CD14-positive monocyte (primary cell): Measurements from ENCODE around the gene TMOD1. TPM values are rescaled to one million over a fixed set of nuclear protein-coding genes. Genes with fewer than 3 reads are reported as not detected.

Experiments
- DNase-seq, 3 donors: peaks; one replicate each; pipeline ENCODE4 v3.0.0-alpha.2; 2011 to 2022
- H2AFZ ChIP-seq: 2 replicates; pipeline ENCODE4 v1.6.0; 2012; ENCODE audit warnings: mild to moderate bottlenecking, low read depth, low read length, inconsistent platforms; ENCODE audit not compliant: insufficient read depth, poor library complexity, severe bottlenecking
- H3K27ac ChIP-seq, 2 donors: 1 replicate in 1 of 2; 2 replicates in 1 of 2; pipeline ENCODE4 v1.5.1; 2012 to 2013; ENCODE audit warnings: low read length in 2 of 2, control low read depth in 1 of 2, inconsistent platforms in 1 of 2, low read depth in 1 of 2, mild to moderate bottlenecking in 1 of 2
- H3K27me3 ChIP-seq, 2 donors: one replicate each; pipeline versions ENCODE4 v1.6.0 to v1.6.1; 2011 to 2013; ENCODE audit warnings: low read length in 2 of 2; ENCODE audit not compliant: control insufficient read depth in 2 of 2, insufficient read depth in 2 of 2
- H3K36me3 ChIP-seq, 2 donors: replicated peaks in 1 of 2; 1 replicate in 1 of 2; 2 replicates in 1 of 2; pipeline versions ENCODE4 v1.5.1 to v1.6.1; 2012 to 2013; ENCODE audit warnings: low read length in 2 of 2, control low read depth in 1 of 2, inconsistent platforms in 1 of 2, mild to moderate bottlenecking in 1 of 2; ENCODE audit not compliant: insufficient read depth in 2 of 2, control insufficient read depth in 1 of 2
- H3K4me1 ChIP-seq, 2 donors: 1 replicate in 1 of 2; 2 replicates in 1 of 2; pipeline versions ENCODE4 v1.5.1 to v1.6.1; 2012 to 2013; ENCODE audit warnings: low read length in 2 of 2, control low read depth in 1 of 2, inconsistent platforms in 1 of 2, mild to moderate bottlenecking in 1 of 2, moderate library complexity in 1 of 2; ENCODE audit not compliant: insufficient read depth in 2 of 2, control insufficient read depth in 1 of 2
- H3K4me2 ChIP-seq: replicated peaks from 2 replicates; pipeline ENCODE3; 2012; ENCODE audit warnings: low read length, moderate library complexity, mild to moderate bottlenecking; ENCODE audit not compliant: poor library complexity, severe bottlenecking; ENCODE audit errors: extremely low read depth
- H3K4me3 ChIP-seq, 3 experiments: fragments of 200-600 bp in 1 of 3; sonication (generic) in 1 of 3; replicated peaks in 1 of 3; 1 replicate in 2 of 3; 2 replicates in 1 of 3; pipeline ENCODE4 v1.5.1; 2011 to 2013; ENCODE audit warnings: low read length in 3 of 3, mild to moderate bottlenecking in 3 of 3, control low read depth in 2 of 3, low read depth in 2 of 3, inconsistent platforms in 1 of 3, moderate library complexity in 1 of 3
- H3K79me2 ChIP-seq: 2 replicates; pipeline ENCODE4 v1.6.0; 2012; ENCODE audit warnings: mild to moderate bottlenecking, control low read depth, inconsistent platforms, low read length, moderate library complexity; ENCODE audit not compliant: insufficient read depth
- H3K9ac ChIP-seq: 2 replicates; pipeline ENCODE4 v1.6.0; 2017; ENCODE audit warnings: low read length, mild to moderate bottlenecking; ENCODE audit not compliant: insufficient read depth, poor library complexity, severe bottlenecking
- H3K9me3 ChIP-seq, 2 donors: replicated peaks in 1 of 2; 1 replicate in 1 of 2; 2 replicates in 1 of 2; pipeline versions ENCODE4 v1.5.1 to v1.6.1; 2012 to 2013; ENCODE audit warnings: low read length in 2 of 2, control low read depth in 1 of 2; ENCODE audit not compliant: control insufficient read depth in 1 of 2, insufficient read depth in 1 of 2
- H4K20me1 ChIP-seq: 2 replicates; pipeline ENCODE4 v1.6.0; 2012; ENCODE audit warnings: mild to moderate bottlenecking, low read length, control low read depth, moderate library complexity; ENCODE audit not compliant: insufficient read depth
- H3K27ac Mint-ChIP-seq, 7 donors: one replicate each; pipeline ENCODE4 v1.8.0; 2020; ENCODE audit warnings: mild to moderate bottlenecking in 7 of 7, mixed read lengths in 7 of 7, moderate library complexity in 6 of 7, inconsistent platforms in 2 of 7
- H3K27me3 Mint-ChIP-seq, 3 donors: one replicate each; pipeline ENCODE4 v1.8.0; 2021 to 2022; ENCODE audit warnings: low read depth in 3 of 3, mild to moderate bottlenecking in 3 of 3, mixed read lengths in 3 of 3, moderate library complexity in 3 of 3, inconsistent platforms in 1 of 3
- H3K36me3 Mint-ChIP-seq, 2 donors: one replicate each; pipeline ENCODE4 v1.8.0; 2020; ENCODE audit warnings: mixed read lengths in 2 of 2, inconsistent platforms in 1 of 2, mild to moderate bottlenecking in 1 of 2
- H3K4me1 Mint-ChIP-seq: one replicate; pipeline ENCODE4 v1.8.0; 2020; ENCODE audit warnings: mild to moderate bottlenecking, mixed read lengths
- H3K4me3 Mint-ChIP-seq, 2 donors: one replicate each; pipeline ENCODE4 v1.8.0; 2020; ENCODE audit warnings: mild to moderate bottlenecking in 2 of 2, mixed read lengths in 2 of 2, moderate library complexity in 1 of 2
- H3K9me3 Mint-ChIP-seq, 7 donors: one replicate each; pipeline ENCODE4 v1.8.0; 2020 to 2022; ENCODE audit warnings: mixed read lengths in 7 of 7, mild to moderate bottlenecking in 6 of 7, moderate library complexity in 6 of 7, inconsistent platforms in 2 of 7
- WGBS: methylation state at CpG from one replicate; pipeline ENCODE4 v1.1.5; 2013; ENCODE audit warnings: missing lambda C conversion rate; ENCODE audit not compliant: insufficient coverage; 5-methylcytosine and 5-hydroxymethylcytosine counted together
- intact Hi-C, 2 donors: fragments of 100-400 bp; cut with micrococcal nuclease; formaldehyde crosslinking; loops; one replicate each; pipeline versions ENCODE4 v1.15.0 to v1.15.1; 2023
- polyA plus RNA-seq, 3 donors: library from polyadenylated mRNA; depleted of rRNA in 1 of 3; unstranded in 2 of 3; stranded (reverse) in 1 of 3; fragments of 300-500 nt in 2 of 3; fragments of >200 nt in 1 of 3; fragmentation: Illumina TruSeq in 2 of 3; gene quantifications; 1 replicate in 2 of 3; 2 replicates in 1 of 3; pipeline ENCODE4 v1.2.3, GENCODE V29; 2012 to 2021
- TF ChIP-seq, protein P1 (sequence below): fragments of 200-600 bp; IDR thresholded peaks from one replicate; pipeline ENCODE4 v1.8.0; 2022; ENCODE audit warnings: antibody characterized with exemption, mild to moderate bottlenecking

Gene TMOD1
- polyA plus RNA-seq, 3 donors: 0.09 to 0.81 (median 0.59) TPM

DNA sequence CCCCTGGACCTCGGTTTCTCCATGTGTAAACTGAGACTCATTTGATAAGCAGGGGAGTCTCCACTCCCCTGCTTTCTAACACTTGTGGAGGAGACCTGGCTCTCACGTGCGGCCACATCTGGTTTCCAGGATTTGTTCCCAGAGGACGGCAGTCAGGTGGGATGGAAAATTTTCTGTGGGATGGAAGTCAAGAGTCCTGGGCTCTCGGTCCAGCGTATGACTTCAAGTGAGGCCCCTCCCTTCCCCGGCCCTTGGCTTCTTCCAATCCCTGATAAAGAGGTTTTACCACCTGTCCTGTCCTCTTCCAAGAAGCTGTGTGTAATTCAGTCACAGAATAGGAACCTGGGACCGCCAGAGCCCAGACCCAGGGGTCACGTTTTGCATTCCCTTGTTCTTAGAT, 35.0 kb downstream of the TMOD1 start:
- H3K4me1 Mint-ChIP-seq: no peaks in the 10 kb centered on the region
- H3K36me3 Mint-ChIP-seq: no peaks in the 10 kb centered on the region
- Histone ChIP-seq H3K4me3 (no peak overlapping the region), H3K27me3 (no peaks in the 10 kb centered on the region), H3K4me1 (no peaks in the 10 kb centered on the region), H3K79me2 (no peaks in the 10 kb centered on the region), H3K4me2 (no peak overlapping the region), H3K9ac (no peak overlapping the region), H3K9me3 (no peaks in the 10 kb centered on the region), H4K20me1 (no peaks in the 10 kb centered on the region), H3K27ac (no peak overlapping the region), H3K36me3 (no peaks in the 10 kb centered on the region), H2AFZ (no peak overlapping the region)
- intact Hi-C loops: no loop called here
- no peak overlapping the region for H3K27ac Mint-ChIP-seq
- peaks cover 1 to 3% (median 1%) of the 10 kb centered on the region in 3 donors for H3K27me3 Mint-ChIP-seq
- H3K9me3 Mint-ChIP-seq: peaks cover 0 to 9% (median 3%) of the 10 kb centered on the region in 7 donors
- H3K4me3 Mint-ChIP-seq: no peak overlapping the region
- 100% methylated on average over 1 of the region's 9 CpGs for WGBS
- TF ChIP-seq, protein P1, sequence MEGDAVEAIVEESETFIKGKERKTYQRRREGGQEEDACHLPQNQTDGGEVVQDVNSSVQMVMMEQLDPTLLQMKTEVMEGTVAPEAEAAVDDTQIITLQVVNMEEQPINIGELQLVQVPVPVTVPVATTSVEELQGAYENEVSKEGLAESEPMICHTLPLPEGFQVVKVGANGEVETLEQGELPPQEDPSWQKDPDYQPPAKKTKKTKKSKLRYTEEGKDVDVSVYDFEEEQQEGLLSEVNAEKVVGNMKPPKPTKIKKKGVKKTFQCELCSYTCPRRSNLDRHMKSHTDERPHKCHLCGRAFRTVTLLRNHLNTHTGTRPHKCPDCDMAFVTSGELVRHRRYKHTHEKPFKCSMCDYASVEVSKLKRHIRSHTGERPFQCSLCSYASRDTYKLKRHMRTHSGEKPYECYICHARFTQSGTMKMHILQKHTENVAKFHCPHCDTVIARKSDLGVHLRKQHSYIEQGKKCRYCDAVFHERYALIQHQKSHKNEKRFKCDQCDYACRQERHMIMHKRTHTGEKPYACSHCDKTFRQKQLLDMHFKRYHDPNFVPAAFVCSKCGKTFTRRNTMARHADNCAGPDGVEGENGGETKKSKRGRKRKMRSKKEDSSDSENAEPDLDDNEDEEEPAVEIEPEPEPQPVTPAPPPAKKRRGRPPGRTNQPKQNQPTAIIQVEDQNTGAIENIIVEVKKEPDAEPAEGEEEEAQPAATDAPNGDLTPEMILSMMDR: no peak
- DNase-seq: no peak

DNA sequence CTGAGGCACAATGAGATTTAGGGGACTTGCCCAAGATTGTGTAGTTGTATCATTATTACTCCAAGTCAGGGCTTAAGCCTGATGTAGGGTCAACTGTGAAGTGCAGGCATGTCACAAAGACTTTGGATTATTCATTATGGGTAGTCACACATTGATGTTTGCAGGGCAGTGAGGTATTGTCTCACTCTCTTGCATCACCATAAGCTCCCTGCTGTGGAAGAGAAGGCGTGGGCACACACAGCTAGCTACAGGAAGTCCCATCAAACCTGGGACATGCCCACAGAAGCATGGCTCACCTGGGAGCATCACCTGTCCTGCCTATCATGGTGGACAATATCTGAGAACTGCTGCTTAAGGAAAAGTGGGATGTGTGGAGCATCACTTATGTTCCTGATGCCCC, 42.1 kb downstream of the TMOD1 start:
- H3K4me3 ChIP-seq: no peak overlapping the region
- TF ChIP-seq, protein P1: no peak
- peaks cover 4 to 7% (median 4%) of the 10 kb centered on the region in 3 donors for H3K27me3 Mint-ChIP-seq

More for the DNA sequence above, 42.1 kb downstream of the TMOD1 start:
- H3K4me1 ChIP-seq: no peaks in the 10 kb centered on the region
- Mint-ChIP-seq H3K4me1 (peaks cover 2% of the 10 kb centered on the region), H3K27ac (peak overlapping the region in 1 of 7 donors; percentile 28), H3K4me3 (no peak overlapping the region), H3K9me3 (no peaks in the 10 kb centered on the region), H3K36me3 (no peaks in the 10 kb centered on the region)
- H3K9ac ChIP-seq: no peak overlapping the region
- H3K9me3 ChIP-seq: no peaks in the 10 kb centered on the region
- H3K36me3 ChIP-seq: no peaks in the 10 kb centered on the region
- H3K79me2 ChIP-seq: no peaks in the 10 kb centered on the region
- H3K27me3 ChIP-seq: no peaks in the 10 kb centered on the region
- no peak for DNase-seq
- H2AFZ ChIP-seq: no peak overlapping the region
- no CpG with 5 or more reads among the region's 1 CpG for WGBS
- no peak overlapping the region for H3K4me2 ChIP-seq
- no peak overlapping the region for H3K27ac ChIP-seq
- intact Hi-C loops: no loop called here
- no peaks in the 10 kb centered on the region for H4K20me1 ChIP-seq
